Left ventricle myocardium superior (tissue), 1 donor: ENCODE measurements around the gene SGK2. TPM values are rescaled to one million over a fixed set of nuclear protein-coding genes. Genes with fewer than 3 reads are reported as not detected.
A peak's percentile ranks its signal among the peaks of the same experiment; 100 is the strongest.
"Not testable (repeated sequence)": the region's sequence is repeated elsewhere in the genome, so short reads cannot be mapped to it uniquely, and the experiment has no call there.

Experiments
- ATAC-seq: fragments of 200-7000 bp; cut with Tn5 transposase; one replicate; pipeline ENCODE4 v1.9.1; 2020; ENCODE audit warnings: mild to moderate bottlenecking, moderate library complexity
- DNase-seq: peaks from one replicate; pipeline ENCODE4 v3.0.0-alpha.2; 2020
- intact Hi-C: fragments of 100-400 bp; cut with micrococcal nuclease; formaldehyde crosslinking; loops from one replicate; pipeline ENCODE4 v1.11.0; 2022
- total RNA-seq: library from RNA; stranded (reverse); fragmentation: NEBNext Ultra II Directional; extraction: Animal tissue kit (Norgen Biotek cat#: 25700); gene quantifications from one replicate; pipeline ENCODE4 v1.2.1, GENCODE V29; 2021
- donor health status: DM: no; HTN: yes; CAD: no; lungs with severe emphysema.

SGK2 gene
- total RNA-seq, 1 donor from 2014 or later: 0.32 TPM

- peak; percentile 63 for ATAC-seq
- DNase-seq: peak; percentile 73
- intact Hi-C loops: no loop called here
Measured at GRCh38 chr20:43583982-43584432, 25.2 kb downstream of the SGK2 start.

DNA sequence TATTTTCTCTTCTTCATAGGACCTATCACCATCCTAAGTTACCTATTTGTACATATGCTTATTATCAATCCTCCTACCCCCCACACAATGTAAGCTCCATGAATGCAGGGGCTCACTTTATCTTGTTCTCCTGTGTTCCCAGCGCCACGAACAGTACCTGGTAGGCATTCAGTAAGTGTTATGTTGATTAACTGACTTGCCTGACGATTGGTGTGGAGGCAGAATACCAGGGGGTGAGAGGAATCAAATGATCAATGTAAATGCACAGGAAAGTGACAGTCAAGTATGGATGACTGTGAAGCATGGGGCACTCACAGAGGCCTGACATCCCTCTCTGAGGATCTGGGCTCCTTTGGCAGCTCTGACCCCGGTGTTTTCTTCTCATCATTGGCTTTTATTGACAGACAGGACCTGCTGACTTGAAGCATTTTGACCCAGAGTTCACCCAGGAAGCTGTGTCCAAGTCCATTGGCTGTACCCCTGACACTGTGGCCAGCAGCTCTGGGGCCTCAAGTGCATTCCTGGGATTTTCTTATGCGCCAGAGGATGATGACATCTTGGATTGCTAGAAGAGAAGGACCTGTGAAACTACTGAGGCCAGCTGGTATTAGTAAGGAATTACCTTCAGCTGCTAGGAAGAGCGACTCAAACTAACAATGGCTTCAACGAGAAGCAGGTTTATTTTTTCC, 25.8 kb downstream of the SGK2 start:
- intact Hi-C loops: no loop called here
- ATAC-seq (no peak), DNase-seq (no peak)

DNA sequence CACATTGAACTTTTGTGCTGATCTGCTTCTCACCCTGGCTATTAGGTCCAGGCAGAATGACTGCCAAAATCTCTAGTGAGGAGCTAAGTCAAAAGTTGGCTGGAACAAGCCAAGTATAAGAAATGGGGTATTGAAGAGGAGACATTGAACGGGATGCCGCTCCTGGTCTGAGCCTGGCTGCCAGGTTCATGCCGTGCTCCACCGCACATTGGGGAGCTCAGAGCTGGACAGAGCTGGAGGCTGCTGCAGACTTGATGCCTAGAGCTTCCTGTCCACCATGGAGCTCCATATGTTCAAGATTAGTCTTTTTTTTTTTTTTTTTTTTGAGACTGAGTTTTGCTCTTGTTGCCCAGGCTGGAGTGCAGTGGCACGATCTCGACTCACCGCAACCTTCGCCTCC, 27.8 kb downstream of the SGK2 start:
- ATAC-seq: no peak
- intact Hi-C loops: no loop called here
- no peak for DNase-seq

DNA sequence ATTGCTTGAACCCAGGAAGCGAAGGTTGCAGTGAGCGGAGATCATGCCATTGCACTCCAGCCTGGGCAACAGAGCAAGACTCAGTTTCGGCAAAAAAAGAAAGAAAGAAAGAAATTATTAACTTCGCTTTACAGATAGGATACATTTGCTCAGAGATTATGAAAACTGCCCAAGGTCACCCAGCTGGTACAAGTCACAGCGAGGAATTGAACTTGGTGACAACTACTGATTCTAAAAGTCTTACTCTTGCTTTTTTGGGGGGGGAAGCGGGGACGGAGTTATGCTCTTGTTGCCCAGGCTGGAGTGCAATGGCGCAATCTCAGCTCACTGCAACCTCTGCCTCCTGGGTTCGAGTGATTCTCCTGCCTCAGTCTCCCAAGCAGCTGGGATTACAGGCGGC, 29.7 kb downstream of the SGK2 start:
- intact Hi-C loops, ATAC-seq, DNase-seq: not testable (repeated sequence)

DNA sequence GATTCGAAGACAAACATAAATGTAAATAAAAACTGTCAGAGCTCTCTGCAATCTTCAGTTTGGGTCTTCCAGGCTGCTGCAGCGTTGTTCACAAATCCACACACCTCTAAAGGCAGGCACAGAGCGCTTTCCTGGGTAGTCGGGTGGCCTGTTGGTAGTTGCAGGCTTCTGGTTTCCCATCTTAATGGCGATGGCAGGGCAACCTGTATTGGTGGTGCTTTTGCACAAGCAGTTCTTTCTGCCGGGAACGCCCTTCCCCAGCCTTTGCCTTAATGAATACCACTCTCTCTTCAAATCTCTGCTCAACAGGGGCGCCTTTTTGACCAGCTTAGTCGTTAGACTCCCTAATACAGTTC, 31.2 kb downstream of the SGK2 start:
- intact Hi-C loops: no loop called here
- ATAC-seq (peak; percentile 16), DNase-seq (no peak)

DNA sequence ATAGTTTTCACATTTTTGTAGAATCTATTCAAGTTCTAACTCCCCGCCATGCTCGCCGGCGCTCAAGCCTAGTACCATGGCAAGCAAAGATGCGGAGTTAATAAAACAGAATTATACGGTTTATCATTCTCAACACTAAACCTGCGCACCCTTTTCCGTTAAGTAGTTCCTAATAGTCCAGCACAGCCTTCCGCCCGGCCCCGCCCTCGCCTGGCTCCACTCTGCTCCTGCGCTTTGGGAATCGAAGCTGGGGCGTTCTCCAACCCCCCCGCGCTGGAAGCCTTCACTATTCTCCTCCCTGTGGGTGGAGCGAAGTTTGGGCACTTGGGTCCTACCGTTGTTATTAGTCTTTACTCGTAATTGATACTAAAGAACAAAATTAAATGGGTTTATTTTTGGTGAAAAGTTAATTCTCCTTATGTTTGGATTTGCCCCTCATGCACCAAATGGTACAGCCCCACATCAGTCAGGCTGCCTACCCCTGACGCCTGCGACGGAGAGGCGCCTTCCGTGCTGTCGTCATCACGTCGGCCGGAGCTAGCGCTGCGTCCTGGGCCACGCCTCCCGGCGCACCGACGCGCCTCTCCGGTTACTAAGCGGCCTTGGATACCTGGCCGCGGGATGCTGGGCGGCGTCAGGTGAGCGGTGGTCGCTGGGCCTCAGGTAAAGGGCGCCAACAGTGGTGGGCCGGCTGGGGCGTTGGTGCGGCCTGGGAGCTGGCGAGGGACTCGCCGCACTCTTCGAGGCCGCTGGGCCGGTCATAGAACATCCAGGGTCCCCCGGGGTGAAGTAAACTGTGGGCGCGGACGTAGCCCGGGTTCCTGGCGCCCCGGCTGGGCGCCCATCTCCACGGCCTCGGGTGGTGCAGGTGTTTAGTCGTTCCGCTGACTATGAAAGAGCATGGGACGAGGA, 31.8 kb downstream of the SGK2 start, which contains the start of gene IFT52:
IFT52 (plus strand) TSS at position 546 of the 912 bp plus-strand sequence. CDS start 3,762 bp downstream, outside the sequence.
- ATAC-seq: peak; percentile 99
- intact Hi-C loops: no loop called here
- peak; percentile 96 for DNase-seq

GRCh38 chr20:43601960-43602359, 43.1 kb downstream of the SGK2 start:
- ATAC-seq, intact Hi-C loops, DNase-seq: not testable (repeated sequence)

GRCh38 chr20:43603124-43603523, 44.3 kb downstream of the SGK2 start:
- intact Hi-C loops: no loop called here
- DNase-seq (no peak), ATAC-seq (no peak)

- no peak for ATAC-seq
- intact Hi-C loops: no loop called here
- DNase-seq: no peak
Measured at GRCh38 chr20:43605715-43606114, 46.9 kb downstream of the SGK2 start.

GRCh38 chr20:43607278-43607677, 48.5 kb downstream of the SGK2 start:
- intact Hi-C loops, ATAC-seq, DNase-seq: not testable (repeated sequence)

DNA sequence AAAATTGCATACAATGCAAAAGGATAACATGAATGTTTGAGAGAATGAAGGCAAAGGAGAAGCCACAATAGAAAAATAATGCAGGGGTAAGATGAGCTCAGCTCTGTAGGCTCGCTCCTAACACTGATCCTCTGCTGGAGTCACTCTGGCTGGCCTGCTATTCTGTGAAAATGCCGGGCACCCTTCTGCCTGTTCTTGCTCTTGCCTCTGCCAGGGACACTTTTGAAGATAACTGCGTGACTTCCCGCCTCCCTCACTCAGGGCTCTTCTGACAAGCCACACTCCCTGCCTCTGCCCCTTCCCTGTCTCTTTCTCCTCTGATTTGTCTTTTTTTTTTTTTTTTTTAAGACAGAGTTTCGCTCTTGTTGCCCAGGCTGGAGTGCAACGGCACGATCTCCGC, 72.8 kb downstream of the SGK2 start:
- DNase-seq: no peak

More for the DNA sequence above, 72.8 kb downstream of the SGK2 start:
- intact Hi-C loops: no loop called here
- ATAC-seq: peak; percentile 88

Other genes with a start within 250 kb of the SGK2 start
- gene SRSF6, start 101.1 kb upstream of the SGK2 start, total RNA-seq: 56.5 TPM
- 5.7 TPM for gene L3MBTL1, start 51.3 kb upstream of the SGK2 start, total RNA-seq
- 5.2 TPM for gene IFT52, start 31.9 kb downstream of the SGK2 start, total RNA-seq
- 0.84 TPM for gene MYBL2, start 108.1 kb downstream of the SGK2 start, total RNA-seq
- gene GTSF1L, start 168.0 kb downstream of the SGK2 start, total RNA-seq: not detected